HG02759 (cell line): ENCODE measurements around the gene SUGP1.
"Not testable (repeated sequence)": the region's sequence is repeated elsewhere in the genome, so short reads cannot be mapped to it uniquely, and the experiment has no call there.

Experiments used
- ATAC-seq: cut with Tn5 transposase; IDR thresholded peaks from one replicate; pipeline ENCODE4 v1.9.1; 2021; ENCODE audit warnings: mild to moderate bottlenecking, moderate library complexity; ENCODE audit not compliant: unreplicated experiment

The SUGP1 gene

GRCh38 chr19:19268453-19269385 is 51.6 kb downstream of the SUGP1 start:
- no peak for ATAC-seq

- ATAC-seq = no peak
These were observed 53.0 kb downstream of the SUGP1 start for GRCh38 chr19:19267305-19267704.

GRCh38 chr19:19263886-19264487 is 56.3 kb downstream of the SUGP1 start:
- ATAC-seq = no peak

- no peak for ATAC-seq
These were observed 57.9 kb downstream of the SUGP1 start for GRCh38 chr19:19262190-19263057.

GRCh38 chr19:19261350-19262189 is 58.7 kb downstream of the SUGP1 start:
- no peak for ATAC-seq

- no peak for ATAC-seq
These were observed 59.7 kb downstream of the SUGP1 start for GRCh38 chr19:19260417-19261214.

GRCh38 chr19:19259741-19260140 is 60.6 kb downstream of the SUGP1 start:
- ATAC-seq = peak; percentile 40

- no peak for ATAC-seq
These were observed 61.5 kb downstream of the SUGP1 start for GRCh38 chr19:19258589-19259338.

GRCh38 chr19:19257836-19258588 is 62.3 kb downstream of the SUGP1 start:
- no peak for ATAC-seq

GRCh38 chr19:19257137-19257536 is 63.2 kb downstream of the SUGP1 start:
- no peak for ATAC-seq

GRCh38 chr19:19256072-19256969 is 64.0 kb downstream of the SUGP1 start:
- ATAC-seq = no peak

GRCh38 chr19:19253409-19253808 is 66.9 kb downstream of the SUGP1 start:
- ATAC-seq = not testable (repeated sequence)

- ATAC-seq = no peak
These were observed 70.0 kb downstream of the SUGP1 start for GRCh38 chr19:19250196-19250801.

- ATAC-seq = no peak
These were observed 79.8 kb downstream of the SUGP1 start for GRCh38 chr19:19240476-19240875.

GRCh38 chr19:19239675-19240074 is 80.6 kb downstream of the SUGP1 start:
- no peak for ATAC-seq

GRCh38 chr19:19238126-19238894 is 82.0 kb downstream of the SUGP1 start:
- no peak for ATAC-seq
